ENCODE results near the gene CS. TPM values are rescaled to one million over a fixed set of nuclear protein-coding genes. Genes with fewer than 3 reads are reported as not detected.

The CS gene
- total RNA-seq, 4 donors from 2014 or later: 211 to 359 (median 271) TPM

DNA sequence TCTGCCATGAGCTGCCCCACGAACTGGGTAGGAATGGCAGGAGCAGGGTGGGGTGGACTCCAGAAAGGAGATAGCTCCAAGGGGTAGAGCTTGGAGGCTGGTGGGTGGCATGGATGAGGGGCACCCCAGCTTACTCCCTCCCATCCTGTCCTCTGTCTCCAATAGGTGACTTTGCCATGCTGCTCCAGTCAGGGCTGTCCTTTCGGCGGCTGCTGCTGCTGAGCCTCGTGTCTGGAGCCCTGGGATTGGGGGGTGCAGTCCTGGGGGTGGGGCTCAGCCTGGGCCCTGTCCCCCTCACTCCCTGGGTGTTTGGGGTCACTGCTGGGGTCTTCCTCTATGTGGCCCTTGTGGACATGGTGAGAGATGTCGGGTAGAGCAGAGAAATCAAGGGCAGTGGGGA lies 63.1 kb downstream of the CS start:
- Histone ChIP-seq H3K9me3 (no peaks in the 10 kb centered on the region), H3K4me1 (no peaks in the 10 kb centered on the region), H3K27me3 (no peaks in the 10 kb centered on the region), H3K4me3 (no peak overlapping the region), H3K36me3 (peaks cover 0 to 29% of the 10 kb centered on the region in 2 donors), H3K27ac (no peak overlapping the region)
- in situ Hi-C loops (cut with MboI; ENCODE audit: low sequenced_read_pairs in 4 of 4) (no loop called here), intact Hi-C loops (cut with DNase I; ENCODE audit: low total_unique reads) (no loop called here)
- TF ChIP-seq POLR2A (IDR thresholded peaks at IDR 0.05): no peak
- TF ChIP-seq, protein P1, sequence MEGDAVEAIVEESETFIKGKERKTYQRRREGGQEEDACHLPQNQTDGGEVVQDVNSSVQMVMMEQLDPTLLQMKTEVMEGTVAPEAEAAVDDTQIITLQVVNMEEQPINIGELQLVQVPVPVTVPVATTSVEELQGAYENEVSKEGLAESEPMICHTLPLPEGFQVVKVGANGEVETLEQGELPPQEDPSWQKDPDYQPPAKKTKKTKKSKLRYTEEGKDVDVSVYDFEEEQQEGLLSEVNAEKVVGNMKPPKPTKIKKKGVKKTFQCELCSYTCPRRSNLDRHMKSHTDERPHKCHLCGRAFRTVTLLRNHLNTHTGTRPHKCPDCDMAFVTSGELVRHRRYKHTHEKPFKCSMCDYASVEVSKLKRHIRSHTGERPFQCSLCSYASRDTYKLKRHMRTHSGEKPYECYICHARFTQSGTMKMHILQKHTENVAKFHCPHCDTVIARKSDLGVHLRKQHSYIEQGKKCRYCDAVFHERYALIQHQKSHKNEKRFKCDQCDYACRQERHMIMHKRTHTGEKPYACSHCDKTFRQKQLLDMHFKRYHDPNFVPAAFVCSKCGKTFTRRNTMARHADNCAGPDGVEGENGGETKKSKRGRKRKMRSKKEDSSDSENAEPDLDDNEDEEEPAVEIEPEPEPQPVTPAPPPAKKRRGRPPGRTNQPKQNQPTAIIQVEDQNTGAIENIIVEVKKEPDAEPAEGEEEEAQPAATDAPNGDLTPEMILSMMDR (IDR thresholded peaks at IDR 0.05 in 4 of 5, conservative IDR thresholded peaks at IDR 0.05 in 1 of 5): no peak
- no peak for DNase-seq
- ATAC-seq: no peak

DNA sequence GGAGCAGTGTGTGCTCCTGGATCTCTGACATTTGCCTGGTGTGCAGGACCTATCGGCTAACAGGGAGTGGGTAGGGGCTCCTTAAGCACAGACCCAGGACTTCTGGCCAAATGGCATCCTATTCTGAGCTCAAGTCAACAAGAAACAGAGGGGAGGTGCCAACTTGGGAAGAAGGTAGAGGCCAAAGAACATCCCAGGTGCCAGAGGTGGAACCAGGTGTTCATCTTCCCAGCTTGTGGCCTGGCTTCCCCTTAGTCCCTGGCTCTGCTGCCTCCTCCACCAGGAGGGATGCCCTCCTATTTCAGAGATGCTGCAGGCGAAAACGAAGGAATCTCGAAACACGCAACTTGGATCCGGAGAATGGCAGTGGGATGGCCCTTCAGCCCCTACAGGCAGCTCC lies 64.0 kb downstream of the CS start:
- in situ Hi-C loops (cut with MboI; ENCODE audit: low sequenced_read_pairs in 4 of 4) (no loop called here), intact Hi-C loops (cut with DNase I; ENCODE audit: low total_unique reads) (no loop called here)
- Histone ChIP-seq H3K27ac (no peak overlapping the region), H3K36me3 (peaks cover 0 to 20% of the 10 kb centered on the region in 2 donors), H3K4me1 (no peaks in the 10 kb centered on the region), H3K4me3 (no peak overlapping the region), H3K27me3 (no peaks in the 10 kb centered on the region), H3K9me3 (no peaks in the 10 kb centered on the region)
- no peak for DNase-seq
- TF ChIP-seq, protein P1 (IDR thresholded peaks at IDR 0.05 in 4 of 5, conservative IDR thresholded peaks at IDR 0.05 in 1 of 5): no peak
- TF ChIP-seq POLR2A (IDR thresholded peaks at IDR 0.05): no peak
- no peak for ATAC-seq

DNA sequence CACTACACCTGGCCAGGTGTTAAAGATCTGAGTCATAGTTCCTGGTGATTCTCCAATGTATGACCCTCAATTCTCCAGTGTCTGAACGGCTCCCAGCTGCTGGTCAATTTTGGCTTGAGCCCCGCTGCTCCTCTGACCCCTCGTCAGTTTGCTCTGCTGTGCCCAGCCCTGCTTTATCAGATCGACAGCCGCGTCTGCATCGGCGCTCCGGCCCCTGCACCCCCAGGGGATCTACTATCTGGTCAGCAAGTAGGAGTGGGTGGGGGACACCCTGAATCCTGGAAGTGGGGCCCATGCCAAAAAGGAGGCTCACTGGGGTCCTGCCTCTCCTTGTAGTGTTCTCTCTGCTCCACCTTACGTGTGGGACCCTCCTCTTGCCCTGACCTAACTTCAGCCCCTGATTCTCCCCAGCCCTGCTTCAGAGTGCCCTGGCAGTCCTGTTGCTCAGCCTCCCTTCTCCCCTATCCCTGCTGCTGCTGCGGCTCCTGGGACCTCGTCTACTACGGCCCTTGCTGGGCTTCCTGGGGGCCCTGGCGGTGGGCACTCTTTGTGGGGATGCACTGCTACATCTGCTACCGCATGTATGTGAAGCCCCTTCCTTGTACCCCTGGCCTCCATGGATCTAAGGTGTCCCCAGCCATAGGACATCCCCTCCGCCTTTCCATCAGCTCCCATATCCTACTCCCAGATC lies 65.2 kb downstream of the CS start:
- Histone ChIP-seq H3K4me3 (no peak overlapping the region), H3K27ac (no peak overlapping the region), H3K27me3 (no peaks in the 10 kb centered on the region), H3K36me3 (peaks cover 0 to 8% of the 10 kb centered on the region in 2 donors), H3K9me3 (no peaks in the 10 kb centered on the region), H3K4me1 (no peaks in the 10 kb centered on the region)
- no peak for ATAC-seq
- intact Hi-C loops (cut with DNase I; ENCODE audit: low total_unique reads): no loop called here
- in situ Hi-C loops (cut with MboI; ENCODE audit: low sequenced_read_pairs in 4 of 4): no loop called here
- TF ChIP-seq, protein P1 (IDR thresholded peaks at IDR 0.05 in 4 of 5, conservative IDR thresholded peaks at IDR 0.05 in 1 of 5): no peak
- no peak for TF ChIP-seq POLR2A (IDR thresholded peaks at IDR 0.05)
- no peak for DNase-seq

DNA sequence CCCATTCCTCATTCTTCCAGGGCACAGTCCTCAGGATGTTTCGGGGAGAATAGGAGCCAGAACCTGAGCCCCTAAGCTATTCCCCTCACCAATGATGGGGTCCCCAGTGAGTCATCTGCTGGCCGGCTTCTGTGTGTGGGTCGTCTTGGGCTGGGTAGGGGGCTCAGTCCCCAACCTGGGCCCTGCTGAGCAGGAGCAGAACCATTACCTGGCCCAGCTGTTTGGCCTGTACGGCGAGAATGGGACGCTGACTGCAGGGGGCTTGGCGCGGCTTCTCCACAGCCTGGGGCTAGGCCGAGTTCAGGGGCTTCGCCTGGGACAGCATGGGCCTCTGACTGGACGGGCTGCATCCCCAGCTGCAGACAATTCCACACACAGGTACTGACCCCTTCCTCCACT lies 68.9 kb downstream of the CS start:
- no peak for TF ChIP-seq POLR2A (IDR thresholded peaks at IDR 0.05)
- TF ChIP-seq, protein P1 (IDR thresholded peaks at IDR 0.05 in 4 of 5, conservative IDR thresholded peaks at IDR 0.05 in 1 of 5): no peak
- H3K4me3 ChIP-seq: no peak overlapping the region
- no peak for ATAC-seq
- intact Hi-C loops (cut with DNase I; ENCODE audit: low total_unique reads) (no loop called here), in situ Hi-C loops (cut with MboI; ENCODE audit: low sequenced_read_pairs in 4 of 4) (no loop called here)
- H3K4me1 ChIP-seq: no peaks in the 10 kb centered on the region
- DNase-seq: no peak
- H3K9me3 ChIP-seq: no peaks in the 10 kb centered on the region
- no peaks in the 10 kb centered on the region for H3K27me3 ChIP-seq
- peaks cover 0 to 13% of the 10 kb centered on the region in 2 donors for H3K36me3 ChIP-seq
- H3K27ac ChIP-seq: no peak overlapping the region

Data from gastrocnemius medialis (tissue), 4 donors.